Right lobe of liver (tissue), 4 donors: Measurements from ENCODE around the gene MYLK4.

Source experiments
- POLR2A ChIP-seq: fragments of 450-650 bp; IDR thresholded peaks from one replicate; pipeline ENCODE4 v1.6.1; 2017; ENCODE audit warnings: antibody characterized with exemption, mild to moderate bottlenecking
- TF ChIP-seq, protein P1 (sequence below), 4 donors: fragments of 200-600 bp in 3 of 4; fragments of 450-650 bp in 1 of 4; IDR thresholded peaks; one replicate each; pipeline versions ENCODE4 v1.5.1 to v1.8.0; 2016 to 2022; ENCODE audit warnings: antibody characterized with exemption in 4 of 4, mild to moderate bottlenecking in 2 of 4
- donor health status: DM: no; HTN: no; CAD: no.
- donor health status: DM: no; HTN: no; CAD: no.
- donor health status: DM: no; HTN: yes; CAD: no.

DNA sequence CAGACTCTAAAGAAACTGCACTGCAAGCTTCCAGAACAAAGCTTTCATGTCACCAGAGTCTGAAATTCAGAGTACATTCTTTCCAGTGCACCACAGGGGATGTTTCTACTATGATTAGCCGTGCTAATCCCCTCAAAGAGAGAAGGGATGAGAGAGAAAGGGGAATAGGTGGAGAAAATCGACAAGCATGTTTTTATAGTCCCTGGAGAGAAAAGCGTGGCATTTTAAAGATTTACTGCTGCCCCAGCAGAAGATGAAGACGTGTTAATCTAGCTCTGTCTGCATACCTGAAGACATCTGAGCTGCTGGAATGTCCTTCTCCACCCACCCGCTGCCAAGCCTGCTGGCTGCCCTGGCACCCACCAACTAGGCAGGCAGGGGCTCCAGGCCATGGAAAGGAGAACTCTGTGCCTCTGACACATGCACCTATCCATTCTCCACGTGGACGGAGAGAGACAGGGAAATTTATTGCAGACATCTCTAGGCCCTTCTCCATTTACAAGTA is 4.1 kb downstream of the MYLK4 start:
- TF ChIP-seq, protein P1, sequence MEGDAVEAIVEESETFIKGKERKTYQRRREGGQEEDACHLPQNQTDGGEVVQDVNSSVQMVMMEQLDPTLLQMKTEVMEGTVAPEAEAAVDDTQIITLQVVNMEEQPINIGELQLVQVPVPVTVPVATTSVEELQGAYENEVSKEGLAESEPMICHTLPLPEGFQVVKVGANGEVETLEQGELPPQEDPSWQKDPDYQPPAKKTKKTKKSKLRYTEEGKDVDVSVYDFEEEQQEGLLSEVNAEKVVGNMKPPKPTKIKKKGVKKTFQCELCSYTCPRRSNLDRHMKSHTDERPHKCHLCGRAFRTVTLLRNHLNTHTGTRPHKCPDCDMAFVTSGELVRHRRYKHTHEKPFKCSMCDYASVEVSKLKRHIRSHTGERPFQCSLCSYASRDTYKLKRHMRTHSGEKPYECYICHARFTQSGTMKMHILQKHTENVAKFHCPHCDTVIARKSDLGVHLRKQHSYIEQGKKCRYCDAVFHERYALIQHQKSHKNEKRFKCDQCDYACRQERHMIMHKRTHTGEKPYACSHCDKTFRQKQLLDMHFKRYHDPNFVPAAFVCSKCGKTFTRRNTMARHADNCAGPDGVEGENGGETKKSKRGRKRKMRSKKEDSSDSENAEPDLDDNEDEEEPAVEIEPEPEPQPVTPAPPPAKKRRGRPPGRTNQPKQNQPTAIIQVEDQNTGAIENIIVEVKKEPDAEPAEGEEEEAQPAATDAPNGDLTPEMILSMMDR (IDR thresholded peaks at IDR 0.05): no peak
- TF ChIP-seq POLR2A: no peak
